H1 (cell line): ENCODE results near the gene FHIT. TPM values are rescaled to one million over a fixed set of nuclear protein-coding genes. Genes with fewer than 3 reads are reported as not detected.

ENCODE experiments used
- BACH1 ChIP-seq: IDR thresholded peaks from 2 replicates; pipeline ENCODE4 v1.6.1; 2012; ENCODE audit warnings: low read length, improper control_type of control experiment
- CHD7 ChIP-seq: fragments of 300-600 bp; sonication (generic); IDR thresholded peaks from 2 replicates; pipeline ENCODE4 v1.7.1; 2012; ENCODE audit warnings: low read length, moderate library complexity, mild to moderate bottlenecking, inconsistent platforms; ENCODE audit not compliant: insufficient replicate concordance
- CTCF ChIP-seq, 3 experiments: IDR thresholded peaks; 1 replicate in 2 of 3; 2 replicates in 1 of 3; pipeline versions ENCODE4 v1.5.1 to v1.6.1; 2011; ENCODE audit warnings: low read length in 3 of 3, mild to moderate bottlenecking in 3 of 3, inconsistent platforms in 2 of 3, low read depth in 1 of 3, moderate library complexity in 1 of 3; ENCODE audit not compliant: insufficient read depth in 1 of 3; ENCODE audit errors: control extremely low read depth in 1 of 3
- POU5F1 ChIP-seq: IDR thresholded peaks from 2 replicates; pipeline ENCODE4 v1.6.1; 2011; ENCODE audit warnings: low read depth, mild to moderate bottlenecking, low read length, moderate library complexity
- SP1 ChIP-seq: IDR thresholded peaks from 2 replicates; pipeline ENCODE4 v1.6.1; 2011; ENCODE audit warnings: low read depth, low read length
- TCF12 ChIP-seq: IDR thresholded peaks from 2 replicates; pipeline ENCODE4 v1.6.1; 2011; ENCODE audit warnings: low read depth, mild to moderate bottlenecking, low read length
- polyA plus RNA-seq, 7 experiments: library from polyadenylated mRNA; depleted of rRNA in 3 of 7; stranded (reverse) in 5 of 7; unstranded in 2 of 7; fragments of >200 nt in 5 of 7; fragments of 200-250 nt in 2 of 7; gene quantifications; 1 replicate in 5 of 7; 2 replicates in 1 of 7; 4 replicates in 1 of 7; pipeline versions ENCODE4 v1.2.1 to v1.2.3, GENCODE V29; 2011 to 2013; ENCODE audit warnings: missing spikeins in 2 of 7, mixed read lengths in 2 of 7
- total RNA-seq: library from RNA; stranded (reverse); fragmentation: NEBNext Ultra II Directional; extraction: Animal tissue kit (Norgen Biotek cat#: 25700); gene quantifications from 2 replicates; pipeline ENCODE4 v1.2.1, GENCODE V29; 2021

The FHIT gene
- total and polyA plus RNA-seq, 2 of the 8 experiments (the other 6 are each of a cell fraction or from before 2014, with no cell fraction given), result 1.2 to 3.2 TPM

GRCh38 chr3:59839810-59840515 lies 1411.3 kb downstream of the FHIT start (continued):
- TF ChIP-seq CHD7 (no peak), BACH1 (no peak), POU5F1 (no peak), TCF12 (no peak), SP1 (no peak), CTCF (IDR thresholded peaks at IDR 0.05; ENCODE audit: control extremely low read depth in 1 of 3, insufficient read depth in 1 of 3, low read depth in 1 of 3, low read length in 3 of 3) (no peak)
